ENCODE data around the gene MATN1. TPM values are rescaled to one million over a fixed set of nuclear protein-coding genes. Genes with fewer than 3 reads are reported as not detected.
"Not testable (repeated sequence)": the region's sequence is repeated elsewhere in the genome, so short reads cannot be mapped to it uniquely, and the experiment has no call there.

The MATN1 gene
- total RNA-seq, 1 donor from 2014 or later = 0.49 TPM

- H3K9me3 ChIP-seq = no peaks in the 10 kb centered on the region
- no peaks in the 10 kb centered on the region for H3K36me3 ChIP-seq
- H3K27ac ChIP-seq = peak overlapping the region; percentile 97
- intact Hi-C loops (cut with DNase I) = loop anchor here (10.0 kb wide), 1 partner anchor 165 kb away; no protein-coding TSS in a partner anchor
- no peak for DNase-seq (ENCODE audit: extremely low spot score in 2 of 2)
- peaks cover 67% of the 10 kb centered on the region for H3K4me1 ChIP-seq
- H3K27me3 ChIP-seq = no peaks in the 10 kb centered on the region
- no peak overlapping the region for H3K4me3 ChIP-seq
- no peak for TF ChIP-seq CTCF (IDR thresholded peaks at IDR 0.05)
- no peak for TF ChIP-seq POLR2AphosphoS5 (IDR thresholded peaks at IDR 0.05; ENCODE audit: insufficient read depth in 1 of 2, low read depth in 1 of 2)
- TF ChIP-seq POLR2A (IDR thresholded peaks at IDR 0.05) = no peak
Observed at GRCh38 chr1:30689901-30690645, 33.3 kb downstream of the MATN1 start.

GRCh38 chr1:30688920-30689794 lies 34.2 kb downstream of the MATN1 start:
- TF ChIP-seq POLR2AphosphoS5 (IDR thresholded peaks at IDR 0.05; ENCODE audit: insufficient read depth in 1 of 2, low read depth in 1 of 2) (no peak), CTCF (IDR thresholded peaks at IDR 0.05) (no peak), POLR2A (IDR thresholded peaks at IDR 0.05) (no peak)
- no peak overlapping the region for H3K4me3 ChIP-seq
- intact Hi-C loops (cut with DNase I) = no loop called here
- peak overlapping the region; percentile 97 for H3K27ac ChIP-seq
- no peaks in the 10 kb centered on the region for H3K27me3 ChIP-seq
- H3K4me1 ChIP-seq = peaks cover 62% of the 10 kb centered on the region
- DNase-seq (ENCODE audit: extremely low spot score in 2 of 2) = no peak
- H3K36me3 ChIP-seq = no peaks in the 10 kb centered on the region
- no peaks in the 10 kb centered on the region for H3K9me3 ChIP-seq

- H3K4me3 ChIP-seq; H3K36me3 ChIP-seq; H3K9me3 ChIP-seq; intact Hi-C loops (cut with DNase I); DNase-seq (ENCODE audit: extremely low spot score in 2 of 2); H3K27me3 ChIP-seq: not testable (repeated sequence)
- peaks cover 56% of the 10 kb centered on the region for H3K4me1 ChIP-seq
- peak overlapping the region; percentile 97 for H3K27ac ChIP-seq
Observed at GRCh38 chr1:30688516-30688915, 34.9 kb downstream of the MATN1 start.

- TF ChIP-seq POLR2A (IDR thresholded peaks at IDR 0.05) (no peak), POLR2AphosphoS5 (IDR thresholded peaks at IDR 0.05; ENCODE audit: insufficient read depth in 1 of 2, low read depth in 1 of 2) (no peak), CTCF (IDR thresholded peaks at IDR 0.05) (no peak)
- peaks cover 50% of the 10 kb centered on the region for H3K4me1 ChIP-seq
- no peak for DNase-seq (ENCODE audit: extremely low spot score in 2 of 2)
- no peaks in the 10 kb centered on the region for H3K9me3 ChIP-seq
- H3K27ac ChIP-seq = peak overlapping the region; percentile 97
- H3K4me3 ChIP-seq = no peak overlapping the region
- H3K27me3 ChIP-seq = no peaks in the 10 kb centered on the region
- intact Hi-C loops (cut with DNase I) = no loop called here
- no peaks in the 10 kb centered on the region for H3K36me3 ChIP-seq
Observed at GRCh38 chr1:30687886-30688285, 35.5 kb downstream of the MATN1 start.

- no peaks in the 10 kb centered on the region for H3K27me3 ChIP-seq
- no peak for DNase-seq (ENCODE audit: extremely low spot score in 2 of 2)
- H3K27ac ChIP-seq = peak overlapping the region; percentile 97
- H3K4me3 ChIP-seq = peak overlapping the region in 1 of 2 donors; percentile 11
- H3K9me3 ChIP-seq = no peaks in the 10 kb centered on the region
- TF ChIP-seq POLR2AphosphoS5 (IDR thresholded peaks at IDR 0.05; ENCODE audit: insufficient read depth in 1 of 2, low read depth in 1 of 2) (peak; percentile 31 to 64), POLR2A (IDR thresholded peaks at IDR 0.05) (peak in 1 of 2 donors; percentile 23), CTCF (IDR thresholded peaks at IDR 0.05) (no peak)
- no peaks in the 10 kb centered on the region for H3K36me3 ChIP-seq
- peaks cover 59% of the 10 kb centered on the region for H3K4me1 ChIP-seq
- intact Hi-C loops (cut with DNase I) = no loop called here
Observed at GRCh38 chr1:30686236-30686935, 37.0 kb downstream of the MATN1 start.
